Transverse colon (tissue), 4 donors: ENCODE results near the gene VMP1. TPM values are rescaled to one million over a fixed set of nuclear protein-coding genes. Genes with fewer than 3 reads are reported as not detected.

Experiments
- DNase-seq: peaks from one replicate; pipeline ENCODE4 v3.0.0-alpha.2; 2019
- H3K27ac ChIP-seq, 4 donors: fragments of 200-600 bp; sonication (generic); 2 replicates each; pipeline ENCODE4 v1.5.1; 2016 to 2018; ENCODE audit warnings: inconsistent platforms in 4 of 4
- H3K27me3 ChIP-seq: fragments of 200-600 bp; sonication (generic); 2 replicates; pipeline ENCODE4 v1.5.1; 2017; ENCODE audit warnings: inconsistent platforms
- H3K36me3 ChIP-seq, 4 donors: fragments of 200-600 bp; sonication (generic); 2 replicates each; pipeline ENCODE4 v1.5.1; 2017 to 2019; ENCODE audit warnings: inconsistent platforms in 4 of 4
- H3K4me1 ChIP-seq, 4 donors: fragments of 200-600 bp; sonication (generic); 2 replicates each; pipeline ENCODE4 v1.5.1; 2017 to 2020; ENCODE audit warnings: inconsistent platforms in 4 of 4
- H3K4me3 ChIP-seq, 4 donors: fragments of 200-600 bp; sonication (generic); 1 replicate in 1 of 4; 2 replicates in 3 of 4; pipeline versions ENCODE4 v1.5.1 to v1.6.1; 2017 to 2019; ENCODE audit warnings: inconsistent platforms in 4 of 4
- H3K9me3 ChIP-seq, 2 donors: fragments of 200-600 bp; sonication (generic); 2 replicates each; pipeline ENCODE4 v1.5.1; 2017 to 2019; ENCODE audit warnings: inconsistent platforms in 2 of 2
- CTCF ChIP-seq, 5 experiments: fragments of 200-600 bp in 3 of 5; fragments of 450-650 bp in 2 of 5; sonication (generic) in 3 of 5; IDR thresholded peaks; 1 replicate in 2 of 5; 2 replicates in 3 of 5; pipeline ENCODE4 v1.5.1; 2016 to 2017; ENCODE audit warnings: antibody characterized with exemption in 5 of 5, inconsistent platforms in 3 of 5, mild to moderate bottlenecking in 2 of 5, moderate library complexity in 1 of 5
- EP300 ChIP-seq: sonication (generic); formaldehyde crosslinking; IDR thresholded peaks from one replicate; pipeline ENCODE4 v1.6.1; 2017; ENCODE audit warnings: antibody characterized with exemption, low read depth
- POLR2A ChIP-seq: fragments of 450-650 bp; IDR thresholded peaks from one replicate; pipeline ENCODE4 v1.6.1; 2016; ENCODE audit warnings: antibody characterized with exemption, mild to moderate bottlenecking, moderate library complexity
- POLR2AphosphoS5 ChIP-seq, 3 donors: sonication (generic); formaldehyde crosslinking; IDR thresholded peaks; one replicate each; pipeline ENCODE4 v1.6.1; 2016; ENCODE audit warnings: antibody characterized with exemption in 3 of 3
- WGBS, 2 donors: methylation state at CpG; one replicate each; pipeline ENCODE4 v1.1.5; 2018; ENCODE audit warnings: low coverage in 1 of 2; 5-methylcytosine and 5-hydroxymethylcytosine counted together
- in situ Hi-C, 4 donors: fragments of 200-750 bp; cut with MboI; loops; one replicate each; pipeline versions ENCODE4 v1.15.0 to v1.15.1; 2017; ENCODE audit warnings: low sequenced_read_pairs in 3 of 4, low pct_ligation_motif_present in 1 of 4, low pct_unique_long_range_greater_than_20kb in 1 of 4
- intact Hi-C: fragments of 100-400 bp; cut with DNase I; formaldehyde crosslinking; loops from one replicate; pipeline ENCODE4 v1.15.1; 2023; ENCODE audit warnings: low total_unique reads
- total RNA-seq, 4 donors: library from RNA; depleted of rRNA; stranded (reverse); fragments of >200 nt; gene quantifications; one replicate each; pipeline ENCODE4 v1.1.0, GENCODE V29; 2016

The VMP1 gene
- total RNA-seq, 4 donors from 2014 or later: 136 to 547 (median 339) TPM

- in situ Hi-C loops: no loop called here
These were observed 4.5 kb downstream of the VMP1 start for GRCh38 chr17:59711936-59712335.

GRCh38 chr17:59712862-59713261 is 5.4 kb downstream of the VMP1 start:
- in situ Hi-C loops (no loop called here), intact Hi-C loops (no loop called here)
- Histone ChIP-seq H3K27me3 (no peaks in the 10 kb centered on the region), H3K36me3 (no peaks in the 10 kb centered on the region), H3K27ac (no peak overlapping the region), H3K4me3 (no peak overlapping the region), H3K9me3 (no peaks in the 10 kb centered on the region), H3K4me1 (peaks cover 0 to 41% (median 18%) of the 10 kb centered on the region in 4 donors)
- WGBS, 2 donors: 96 to 100% methylated on average over 2 of the region's 2 CpGs
- no peak for TF ChIP-seq CTCF (IDR thresholded peaks at IDR 0.05)
- TF ChIP-seq POLR2AphosphoS5 (IDR thresholded peaks at IDR 0.05): no peak
- DNase-seq: no peak

More at GRCh38 chr17:59711936-59712335, 4.5 kb downstream of the VMP1 start:
- TF ChIP-seq POLR2A (no peak), EP300 (no peak)
- intact Hi-C loops: no loop called here
- DNase-seq: no peak
- Histone ChIP-seq H3K4me1 (peaks cover 0 to 41% (median 19%) of the 10 kb centered on the region in 4 donors), H3K27me3 (no peaks in the 10 kb centered on the region), H3K36me3 (no peaks in the 10 kb centered on the region), H3K27ac (no peak overlapping the region), H3K9me3 (no peaks in the 10 kb centered on the region), H3K4me3 (no peak overlapping the region)

GRCh38 chr17:59714255-59714654 is 6.8 kb downstream of the VMP1 start:
- Histone ChIP-seq H3K27me3 (no peaks in the 10 kb centered on the region), H3K4me1 (peaks cover 0 to 29% (median 5%) of the 10 kb centered on the region in 4 donors), H3K4me3 (no peak overlapping the region), H3K27ac (no peak overlapping the region), H3K36me3 (no peaks in the 10 kb centered on the region), H3K9me3 (no peaks in the 10 kb centered on the region)
- intact Hi-C loops: no loop called here
- no peak for DNase-seq
- no peak for TF ChIP-seq POLR2A
- TF ChIP-seq POLR2AphosphoS5 (IDR thresholded peaks at IDR 0.05): no peak
- no peak for TF ChIP-seq CTCF (IDR thresholded peaks at IDR 0.05)
- no peak for TF ChIP-seq EP300
- WGBS, 2 donors: 94 to 100% methylated on average over 1 to 2 of the region's 2 CpGs
- in situ Hi-C loops: no loop called here

- no peak for DNase-seq
These were observed 9.0 kb downstream of the VMP1 start for GRCh38 chr17:59716427-59716826.

More at GRCh38 chr17:59716427-59716826, 9.0 kb downstream of the VMP1 start:
- 60 to 80% methylated on average over 1 to 2 of the region's 2 CpGs for WGBS, 2 donors
- no peak overlapping the region for H3K4me3 ChIP-seq
- in situ Hi-C loops (no loop called here), intact Hi-C loops (no loop called here)
- no peaks in the 10 kb centered on the region for H3K9me3 ChIP-seq
- TF ChIP-seq CTCF (IDR thresholded peaks at IDR 0.05): no peak
- no peak for TF ChIP-seq POLR2AphosphoS5 (IDR thresholded peaks at IDR 0.05)
- no peak for TF ChIP-seq POLR2A
- H3K36me3 ChIP-seq: no peaks in the 10 kb centered on the region
- H3K4me1 ChIP-seq: peaks cover 0 to 22% (median 0%) of the 10 kb centered on the region in 4 donors
- H3K27me3 ChIP-seq: no peaks in the 10 kb centered on the region
- peak overlapping the region in 3 of 4 donors; percentile 18 to 47 (median 30) for H3K27ac ChIP-seq
